ENCODE measurements around the gene GPR107. TPM values are rescaled to one million over a fixed set of nuclear protein-coding genes. Genes with fewer than 3 reads are reported as not detected.

Gene GPR107
- total and polyA plus RNA-seq, 2 of the 8 experiments (the other 6 are each of a cell fraction or from before 2014, with no cell fraction given): 19.3 to 30.7 TPM

DNA sequence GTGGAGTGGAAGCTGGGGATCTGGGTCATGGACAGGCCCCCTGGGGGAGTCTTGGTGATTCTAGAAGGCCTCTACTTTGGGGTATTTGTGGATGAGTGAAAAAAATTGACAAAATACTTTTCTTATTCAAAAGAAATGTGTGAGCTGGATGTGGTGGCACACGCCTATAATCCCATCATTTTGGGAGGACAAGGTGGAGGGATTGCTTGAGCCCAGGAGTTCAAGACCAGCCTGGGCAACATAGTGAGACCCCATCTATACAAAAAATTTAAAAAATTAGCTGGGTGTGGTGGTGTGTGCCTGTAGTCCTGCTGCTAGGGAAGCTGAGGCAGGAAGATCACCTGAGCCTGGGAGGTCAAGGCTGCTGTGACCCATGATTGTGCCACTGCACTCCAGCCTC is 111.9 kb downstream of the GPR107 start (continued):
- TF ChIP-seq, protein P1, sequence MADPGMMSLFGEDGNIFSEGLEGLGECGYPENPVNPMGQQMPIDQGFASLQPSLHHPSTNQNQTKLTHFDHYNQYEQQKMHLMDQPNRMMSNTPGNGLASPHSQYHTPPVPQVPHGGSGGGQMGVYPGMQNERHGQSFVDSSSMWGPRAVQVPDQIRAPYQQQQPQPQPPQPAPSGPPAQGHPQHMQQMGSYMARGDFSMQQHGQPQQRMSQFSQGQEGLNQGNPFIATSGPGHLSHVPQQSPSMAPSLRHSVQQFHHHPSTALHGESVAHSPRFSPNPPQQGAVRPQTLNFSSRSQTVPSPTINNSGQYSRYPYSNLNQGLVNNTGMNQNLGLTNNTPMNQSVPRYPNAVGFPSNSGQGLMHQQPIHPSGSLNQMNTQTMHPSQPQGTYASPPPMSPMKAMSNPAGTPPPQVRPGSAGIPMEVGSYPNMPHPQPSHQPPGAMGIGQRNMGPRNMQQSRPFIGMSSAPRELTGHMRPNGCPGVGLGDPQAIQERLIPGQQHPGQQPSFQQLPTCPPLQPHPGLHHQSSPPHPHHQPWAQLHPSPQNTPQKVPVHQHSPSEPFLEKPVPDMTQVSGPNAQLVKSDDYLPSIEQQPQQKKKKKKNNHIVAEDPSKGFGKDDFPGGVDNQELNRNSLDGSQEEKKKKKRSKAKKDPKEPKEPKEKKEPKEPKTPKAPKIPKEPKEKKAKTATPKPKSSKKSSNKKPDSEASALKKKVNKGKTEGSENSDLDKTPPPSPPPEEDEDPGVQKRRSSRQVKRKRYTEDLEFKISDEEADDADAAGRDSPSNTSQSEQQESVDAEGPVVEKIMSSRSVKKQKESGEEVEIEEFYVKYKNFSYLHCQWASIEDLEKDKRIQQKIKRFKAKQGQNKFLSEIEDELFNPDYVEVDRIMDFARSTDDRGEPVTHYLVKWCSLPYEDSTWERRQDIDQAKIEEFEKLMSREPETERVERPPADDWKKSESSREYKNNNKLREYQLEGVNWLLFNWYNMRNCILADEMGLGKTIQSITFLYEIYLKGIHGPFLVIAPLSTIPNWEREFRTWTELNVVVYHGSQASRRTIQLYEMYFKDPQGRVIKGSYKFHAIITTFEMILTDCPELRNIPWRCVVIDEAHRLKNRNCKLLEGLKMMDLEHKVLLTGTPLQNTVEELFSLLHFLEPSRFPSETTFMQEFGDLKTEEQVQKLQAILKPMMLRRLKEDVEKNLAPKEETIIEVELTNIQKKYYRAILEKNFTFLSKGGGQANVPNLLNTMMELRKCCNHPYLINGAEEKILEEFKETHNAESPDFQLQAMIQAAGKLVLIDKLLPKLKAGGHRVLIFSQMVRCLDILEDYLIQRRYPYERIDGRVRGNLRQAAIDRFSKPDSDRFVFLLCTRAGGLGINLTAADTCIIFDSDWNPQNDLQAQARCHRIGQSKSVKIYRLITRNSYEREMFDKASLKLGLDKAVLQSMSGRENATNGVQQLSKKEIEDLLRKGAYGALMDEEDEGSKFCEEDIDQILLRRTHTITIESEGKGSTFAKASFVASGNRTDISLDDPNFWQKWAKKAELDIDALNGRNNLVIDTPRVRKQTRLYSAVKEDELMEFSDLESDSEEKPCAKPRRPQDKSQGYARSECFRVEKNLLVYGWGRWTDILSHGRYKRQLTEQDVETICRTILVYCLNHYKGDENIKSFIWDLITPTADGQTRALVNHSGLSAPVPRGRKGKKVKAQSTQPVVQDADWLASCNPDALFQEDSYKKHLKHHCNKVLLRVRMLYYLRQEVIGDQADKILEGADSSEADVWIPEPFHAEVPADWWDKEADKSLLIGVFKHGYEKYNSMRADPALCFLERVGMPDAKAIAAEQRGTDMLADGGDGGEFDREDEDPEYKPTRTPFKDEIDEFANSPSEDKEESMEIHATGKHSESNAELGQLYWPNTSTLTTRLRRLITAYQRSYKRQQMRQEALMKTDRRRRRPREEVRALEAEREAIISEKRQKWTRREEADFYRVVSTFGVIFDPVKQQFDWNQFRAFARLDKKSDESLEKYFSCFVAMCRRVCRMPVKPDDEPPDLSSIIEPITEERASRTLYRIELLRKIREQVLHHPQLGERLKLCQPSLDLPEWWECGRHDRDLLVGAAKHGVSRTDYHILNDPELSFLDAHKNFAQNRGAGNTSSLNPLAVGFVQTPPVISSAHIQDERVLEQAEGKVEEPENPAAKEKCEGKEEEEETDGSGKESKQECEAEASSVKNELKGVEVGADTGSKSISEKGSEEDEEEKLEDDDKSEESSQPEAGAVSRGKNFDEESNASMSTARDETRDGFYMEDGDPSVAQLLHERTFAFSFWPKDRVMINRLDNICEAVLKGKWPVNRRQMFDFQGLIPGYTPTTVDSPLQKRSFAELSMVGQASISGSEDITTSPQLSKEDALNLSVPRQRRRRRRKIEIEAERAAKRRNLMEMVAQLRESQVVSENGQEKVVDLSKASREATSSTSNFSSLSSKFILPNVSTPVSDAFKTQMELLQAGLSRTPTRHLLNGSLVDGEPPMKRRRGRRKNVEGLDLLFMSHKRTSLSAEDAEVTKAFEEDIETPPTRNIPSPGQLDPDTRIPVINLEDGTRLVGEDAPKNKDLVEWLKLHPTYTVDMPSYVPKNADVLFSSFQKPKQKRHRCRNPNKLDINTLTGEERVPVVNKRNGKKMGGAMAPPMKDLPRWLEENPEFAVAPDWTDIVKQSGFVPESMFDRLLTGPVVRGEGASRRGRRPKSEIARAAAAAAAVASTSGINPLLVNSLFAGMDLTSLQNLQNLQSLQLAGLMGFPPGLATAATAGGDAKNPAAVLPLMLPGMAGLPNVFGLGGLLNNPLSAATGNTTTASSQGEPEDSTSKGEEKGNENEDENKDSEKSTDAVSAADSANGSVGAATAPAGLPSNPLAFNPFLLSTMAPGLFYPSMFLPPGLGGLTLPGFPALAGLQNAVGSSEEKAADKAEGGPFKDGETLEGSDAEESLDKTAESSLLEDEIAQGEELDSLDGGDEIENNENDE (IDR thresholded peaks at IDR 0.05; ENCODE audit: insufficient replicate concordance, low read length): no peak
- TF ChIP-seq HDAC6 (IDR thresholded peaks at IDR 0.05; ENCODE audit: low read depth, low read length): no peak
- TF ChIP-seq, protein P2, sequence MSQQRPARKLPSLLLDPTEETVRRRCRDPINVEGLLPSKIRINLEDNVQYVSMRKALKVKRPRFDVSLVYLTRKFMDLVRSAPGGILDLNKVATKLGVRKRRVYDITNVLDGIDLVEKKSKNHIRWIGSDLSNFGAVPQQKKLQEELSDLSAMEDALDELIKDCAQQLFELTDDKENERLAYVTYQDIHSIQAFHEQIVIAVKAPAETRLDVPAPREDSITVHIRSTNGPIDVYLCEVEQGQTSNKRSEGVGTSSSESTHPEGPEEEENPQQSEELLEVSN (IDR thresholded peaks at IDR 0.05): no peak
- TF ChIP-seq HDAC2 (IDR thresholded peaks at IDR 0.05; ENCODE audit: borderline replicate concordance in 1 of 2, low read depth in 2 of 2, low read length in 2 of 2): no peak
